HG02763 (cell line): ENCODE data around the gene TANC1.
A peak's percentile ranks its signal among the peaks of the same experiment; 100 is the strongest.

Experiments
- ATAC-seq: cut with Tn5 transposase; IDR thresholded peaks from one replicate; pipeline ENCODE4 v1.9.1; 2021; ENCODE audit warnings: mild to moderate bottlenecking, moderate library complexity; ENCODE audit not compliant: unreplicated experiment

TANC1 gene

GRCh38 chr2:158993721-158994587 is 25.5 kb downstream of the TANC1 start:
- ATAC-seq = no peak

GRCh38 chr2:158994920-158995676 is 26.7 kb downstream of the TANC1 start:
- ATAC-seq = peak; percentile 46

- no peak for ATAC-seq
Observed at GRCh38 chr2:158995677-158996049, 27.2 kb downstream of the TANC1 start.

GRCh38 chr2:158996378-158996993 is 28.0 kb downstream of the TANC1 start:
- ATAC-seq = no peak

GRCh38 chr2:158997037-158997790 is 28.8 kb downstream of the TANC1 start:
- no peak for ATAC-seq

- no peak for ATAC-seq
Observed at GRCh38 chr2:158998551-158999248, 30.3 kb downstream of the TANC1 start.

- ATAC-seq = no peak
Observed at GRCh38 chr2:158999458-158999857, 31.0 kb downstream of the TANC1 start.

GRCh38 chr2:159000072-159000471 is 31.6 kb downstream of the TANC1 start:
- ATAC-seq = no peak

GRCh38 chr2:159002462-159003111 is 34.1 kb downstream of the TANC1 start:
- ATAC-seq = no peak

GRCh38 chr2:159003555-159003954 is 35.1 kb downstream of the TANC1 start:
- ATAC-seq = no peak

GRCh38 chr2:159004849-159005248 is 36.4 kb downstream of the TANC1 start:
- ATAC-seq = no peak

GRCh38 chr2:159009940-159010339 is 41.5 kb downstream of the TANC1 start:
- no peak for ATAC-seq

- ATAC-seq = no peak
Observed at GRCh38 chr2:159010340-159010739, 41.9 kb downstream of the TANC1 start.

GRCh38 chr2:159010963-159011362 is 42.5 kb downstream of the TANC1 start:
- no peak for ATAC-seq

- no peak for ATAC-seq
Observed at GRCh38 chr2:159012142-159012541, 43.7 kb downstream of the TANC1 start.

GRCh38 chr2:159013103-159013502 is 44.7 kb downstream of the TANC1 start:
- no peak for ATAC-seq

- no peak for ATAC-seq
Observed at GRCh38 chr2:159015174-159015573, 46.7 kb downstream of the TANC1 start.

- no peak for ATAC-seq
Observed at GRCh38 chr2:159015823-159016222, 47.4 kb downstream of the TANC1 start.

GRCh38 chr2:159017837-159018236 is 49.4 kb downstream of the TANC1 start:
- no peak for ATAC-seq

GRCh38 chr2:159019021-159019420 is 50.6 kb downstream of the TANC1 start:
- ATAC-seq = no peak
